HepG2 (cell line): ENCODE results near the gene DCAKD. TPM values are rescaled to one million over a fixed set of nuclear protein-coding genes. Genes with fewer than 3 reads are reported as not detected.
A peak's percentile ranks its signal among the peaks of the same experiment; 100 is the strongest.

Experiments
- AKNA ChIP-seq: sonication (generic); formaldehyde crosslinking; IDR thresholded peaks from 2 replicates; pipeline ENCODE4 v1.4.0; 2020; ENCODE audit warnings: missing genetic modification reagents, borderline replicate concordance
- CBX5 ChIP-seq: sonication (generic); formaldehyde crosslinking; IDR thresholded peaks from 2 replicates; pipeline ENCODE4 v1.4.0; 2020; ENCODE audit warnings: missing genetic modification reagents, borderline replicate concordance
- CREM ChIP-seq, 2 experiments: sonication (generic) in 1 of 2; formaldehyde crosslinking in 1 of 2; IDR thresholded peaks; 2 replicates each; pipeline versions ENCODE4 v1.4.0 to v1.6.1; 2016 to 2020; ENCODE audit warnings: antibody characterized with exemption in 1 of 2, mild to moderate bottlenecking in 1 of 2, missing genetic modification reagents in 1 of 2
- FOXO4 ChIP-seq: sonication (generic); formaldehyde crosslinking; conservative IDR thresholded peaks from 2 replicates; pipeline ENCODE4 v1.8.1; 2023; ENCODE audit warnings: missing genetic modification reagents
- GTF3A ChIP-seq: sonication (generic); formaldehyde crosslinking; conservative IDR thresholded peaks from 2 replicates; pipeline ENCODE4 v1.4.0; 2020; ENCODE audit warnings: mild to moderate bottlenecking, missing genetic modification reagents
- KLF13 ChIP-seq: sonication (generic); formaldehyde crosslinking; IDR thresholded peaks from 2 replicates; pipeline ENCODE4 v1.4.0; 2020; ENCODE audit warnings: mild to moderate bottlenecking, missing genetic modification reagents
- MYPOP ChIP-seq: sonication (generic); formaldehyde crosslinking; IDR thresholded peaks from 2 replicates; pipeline ENCODE4 v1.8.1; 2023; ENCODE audit warnings: mild to moderate bottlenecking, moderate library complexity, missing genetic modification reagents
- RNF219 ChIP-seq: sonication (generic); formaldehyde crosslinking; IDR thresholded peaks from 2 replicates; pipeline ENCODE4 v1.5.0; 2020; ENCODE audit warnings: mild to moderate bottlenecking, missing genetic modification reagents
- ZGPAT ChIP-seq: IDR thresholded peaks from 2 replicates; pipeline ENCODE4 v1.6.1; 2016; ENCODE audit warnings: mild to moderate bottlenecking
- ZNF558 ChIP-seq: sonication (generic); formaldehyde crosslinking; IDR thresholded peaks from 2 replicates; pipeline ENCODE4 v1.9.0; 2022; ENCODE audit warnings: mild to moderate bottlenecking, missing genetic modification reagents, borderline replicate concordance
- ZNF589 ChIP-seq: sonication (generic); formaldehyde crosslinking; conservative IDR thresholded peaks from 2 replicates; pipeline ENCODE4 v1.8.0; 2022; ENCODE audit warnings: mild to moderate bottlenecking, moderate library complexity, missing genetic modification reagents
- ZNF737 ChIP-seq: sonication (generic); formaldehyde crosslinking; IDR thresholded peaks from 2 replicates; pipeline ENCODE4 v1.5.0; 2020; ENCODE audit warnings: missing genetic modification reagents, mild to moderate bottlenecking, borderline replicate concordance
- ZNF766 ChIP-seq: sonication (generic); formaldehyde crosslinking; IDR thresholded peaks from 2 replicates; pipeline ENCODE4 v1.5.0; 2020; ENCODE audit warnings: missing genetic modification reagents, borderline replicate concordance
- ZNF768 ChIP-seq: sonication (generic); formaldehyde crosslinking; IDR thresholded peaks from 2 replicates; pipeline ENCODE4 v1.4.0; 2020; ENCODE audit warnings: missing genetic modification reagents
- ZNF775 ChIP-seq: sonication (generic); formaldehyde crosslinking; IDR thresholded peaks from 2 replicates; pipeline ENCODE4 v1.4.0; 2020; ENCODE audit warnings: missing genetic modification reagents, mild to moderate bottlenecking, moderate library complexity, borderline replicate concordance
- ZSCAN30 ChIP-seq: sonication (generic); formaldehyde crosslinking; IDR thresholded peaks from 2 replicates; pipeline ENCODE4 v1.5.0; 2020; ENCODE audit warnings: mild to moderate bottlenecking, missing genetic modification reagents
- polyA plus RNA-seq, 8 experiments: library from polyadenylated mRNA; depleted of rRNA in 3 of 8; stranded (reverse) in 7 of 8; unstranded in 1 of 8; fragments of >200 nt; fragmentation: Illumina TruSeq in 4 of 8; extraction: Trizol in 4 of 8; gene quantifications; 2 replicates each; pipeline versions ENCODE4 v1.2.1 to v1.2.3, GENCODE V29; 2011 to 2016; ENCODE audit warnings: low read depth in 4 of 8, missing spikeins in 1 of 8, mixed read lengths in 1 of 8; ENCODE audit not compliant: insufficient read depth in 1 of 8
- total RNA-seq, 5 experiments: library from RNA; depleted of rRNA; stranded (reverse); fragments of >200 nt; fragmentation: Illumina TruSeq; extraction: Trizol; gene quantifications; 2 replicates each; pipeline ENCODE4 v1.2.3, GENCODE V29; 2016; ENCODE audit warnings: low read depth in 1 of 5

DCAKD gene
- total and polyA plus RNA-seq, 2 of the 13 experiments (the other 11 are each of a cell fraction or from before 2014, with no cell fraction given), result 25.9 to 29.2 TPM

GRCh38 chr17:45018514-45018847 lies 33.0 kb downstream of the DCAKD start (continued):
- TF ChIP-seq RNF219 (CRISPR knock-in tag) (no peak), ZNF766 (CRISPR knock-in tag) (no peak), ZSCAN30 (no peak), ZNF589 (CRISPR knock-in tag) (no peak), FOXO4 (CRISPR knock-in tag) (no peak), CBX5 (CRISPR knock-in tag) (0 out of 2 replicates have a peak, but pooled peaks have one; percentile 7), MYPOP (no peak), ZNF775 (no peak), ZNF768 (CRISPR knock-in tag) (no peak), ZGPAT (CRISPR knock-in tag) (0 out of 2 replicates have a peak, but pooled peaks have one; percentile 4), ZNF558 (CRISPR knock-in tag) (0 out of 2 replicates have a peak, but pooled peaks have one; percentile 41), GTF3A (no peak), AKNA (CRISPR knock-in tag) (no peak), KLF13 (CRISPR knock-in tag) (0 out of 2 replicates have a peak, but pooled peaks have one; percentile 42), CREM (IDR thresholded peaks at IDR 0.05) (no peak), CREM (CRISPR knock-in tag; IDR thresholded peaks at IDR 0.05) (no peak), ZNF737 (CRISPR knock-in tag) (0 out of 2 replicates have a peak, but pooled peaks have one; percentile 61)
